GM21447 (cell line): ENCODE data around the gene RPS18.
"Not testable (repeated sequence)": the region's sequence is repeated elsewhere in the genome, so short reads cannot be mapped to it uniquely, and the experiment has no call there.

Experiments
- ATAC-seq: cut with Tn5 transposase; IDR thresholded peaks from one replicate; pipeline ENCODE4 v1.9.1; 2021; ENCODE audit not compliant: unreplicated experiment

Gene RPS18

DNA sequence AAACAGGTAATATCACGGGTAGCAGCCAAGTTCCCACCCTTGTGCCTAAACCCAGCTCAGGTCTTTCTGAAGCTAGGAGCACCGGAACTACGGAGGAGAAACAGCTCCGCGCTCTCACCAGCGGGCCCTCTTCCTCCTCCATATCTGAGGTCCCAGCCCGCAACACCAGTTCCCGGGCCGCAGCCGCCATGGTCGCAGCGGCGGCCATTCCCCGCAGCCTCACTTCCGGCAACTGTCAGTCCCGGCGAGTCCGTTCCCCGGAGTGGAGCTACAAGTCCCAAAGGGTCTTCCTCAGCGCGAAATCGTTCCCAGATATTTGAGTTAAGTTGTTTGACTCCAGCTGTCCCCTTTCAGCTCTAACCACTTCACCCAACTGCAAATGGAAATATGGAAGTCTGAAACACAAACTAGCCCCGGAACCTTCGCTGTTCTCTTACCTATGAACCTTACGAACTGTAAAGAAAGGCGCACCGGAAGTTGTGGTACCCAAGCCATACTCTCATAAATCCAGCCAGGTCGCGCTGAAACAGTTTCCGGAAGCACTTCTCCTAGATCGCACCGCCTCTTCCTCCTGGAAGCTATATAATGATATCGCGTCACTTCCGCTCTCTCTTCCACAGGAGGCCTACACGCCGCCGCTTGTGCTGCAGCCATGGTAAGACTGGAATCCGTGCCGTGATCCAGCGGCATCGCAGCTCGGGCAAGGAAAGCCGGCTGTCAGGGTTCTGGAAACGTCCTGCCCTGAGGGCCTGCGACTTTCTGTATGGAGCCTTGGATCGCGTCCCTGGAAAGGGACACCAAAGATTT is at the start of gene RPS18, which contains the start of gene VPS52:
Gene RPS18, plus strand, starts transcription at position 608 of the 807 bp plus-strand sequence. Its CDS starts 45 bp downstream, at position 653.
Gene VPS52, minus strand, starts transcription at position 409 of the 807 bp plus-strand sequence. Its CDS starts 201 bp downstream, at position 208.
- peak; percentile 84 for ATAC-seq

DNA sequence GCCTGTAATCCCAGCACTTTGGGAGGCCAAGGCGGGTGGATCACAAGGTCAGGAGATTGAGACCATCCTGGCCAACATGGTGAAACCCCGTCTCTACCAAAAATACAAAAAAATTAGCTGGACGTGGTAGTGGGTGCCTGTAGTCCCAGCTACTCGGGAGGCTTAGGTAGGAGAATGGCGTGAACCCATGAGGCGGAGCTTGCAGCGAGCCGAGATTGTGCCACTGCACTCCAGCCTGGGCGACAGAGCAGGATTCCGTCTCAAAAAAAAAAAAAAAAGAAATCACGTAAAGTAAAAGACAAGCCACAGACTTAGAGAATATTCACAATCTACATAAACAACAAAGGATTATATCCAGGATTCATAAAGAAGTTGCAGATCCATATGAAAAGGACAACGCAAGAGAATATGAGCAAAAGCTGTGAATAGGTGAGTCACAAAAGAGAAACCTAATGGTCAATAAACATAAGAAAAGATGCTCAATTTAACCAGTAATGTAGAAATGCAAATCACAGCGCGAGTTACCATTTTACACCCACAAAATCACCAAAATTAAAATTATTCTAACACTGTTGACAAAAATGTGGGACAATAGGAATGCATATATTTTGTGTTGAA is 45.3 kb upstream of the RPS18 start:
- ATAC-seq = not testable (repeated sequence)

DNA sequence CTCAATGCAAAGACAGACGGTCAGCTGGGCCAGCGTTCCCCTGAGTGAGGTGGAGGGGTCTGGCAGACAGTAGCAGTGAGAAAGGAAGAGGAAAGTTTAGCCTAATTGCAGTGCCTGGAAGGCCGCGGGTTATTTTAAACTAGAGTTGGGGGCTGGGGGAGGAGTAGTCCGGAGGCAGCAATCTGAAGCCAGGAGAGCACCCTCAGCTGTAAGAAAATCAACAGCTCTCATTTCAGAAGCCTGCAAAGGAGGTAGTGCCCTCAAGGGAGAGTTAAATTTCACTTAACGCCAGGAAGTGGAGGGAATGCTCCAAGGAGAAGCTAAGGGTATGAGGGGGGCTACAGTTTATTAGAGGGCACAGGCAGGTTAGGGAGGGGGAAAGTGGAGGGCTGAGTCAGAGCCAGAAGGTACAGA is 36.6 kb upstream of the RPS18 start:
- no peak for ATAC-seq

DNA sequence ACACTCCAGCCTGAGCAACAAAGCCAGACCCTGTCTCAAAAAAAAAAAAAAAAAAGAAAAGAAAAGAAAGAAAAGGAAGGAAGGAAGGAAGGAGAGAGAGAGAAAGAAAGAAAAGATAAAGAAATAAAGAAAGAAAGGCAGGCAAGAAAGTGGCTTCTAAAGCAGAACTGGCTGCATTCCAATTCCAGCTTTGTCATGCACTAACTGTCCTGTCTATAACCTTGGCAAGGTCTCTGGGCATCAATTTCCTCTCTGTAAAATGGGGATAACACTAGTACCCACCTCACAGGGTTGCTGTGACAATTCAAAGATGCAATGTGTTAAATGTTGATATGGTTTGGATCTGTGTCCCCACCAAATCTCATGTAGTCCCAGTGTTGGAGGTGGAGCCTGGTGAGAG is 35.5 kb upstream of the RPS18 start:
- ATAC-seq = no peak

DNA sequence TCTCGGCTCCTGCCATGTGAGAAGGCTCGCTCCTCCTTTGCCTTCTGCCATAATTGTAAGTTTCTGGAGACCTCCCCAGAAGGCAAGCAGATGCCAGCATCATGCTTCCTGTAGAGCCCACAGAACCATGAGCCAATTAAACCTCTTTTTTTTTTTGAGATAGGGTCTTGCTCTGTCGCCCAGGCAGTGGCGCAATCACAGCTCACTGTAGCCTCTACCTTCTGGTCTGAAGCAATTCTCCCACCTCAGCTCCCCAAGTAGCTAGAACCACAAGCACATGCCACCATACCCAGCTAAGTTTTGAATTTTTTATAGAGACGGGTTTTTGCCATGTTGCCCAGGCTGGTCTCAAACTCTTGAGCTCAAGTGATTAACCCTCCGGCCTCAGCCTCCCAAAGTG is 35.0 kb upstream of the RPS18 start:
- ATAC-seq = no peak

DNA sequence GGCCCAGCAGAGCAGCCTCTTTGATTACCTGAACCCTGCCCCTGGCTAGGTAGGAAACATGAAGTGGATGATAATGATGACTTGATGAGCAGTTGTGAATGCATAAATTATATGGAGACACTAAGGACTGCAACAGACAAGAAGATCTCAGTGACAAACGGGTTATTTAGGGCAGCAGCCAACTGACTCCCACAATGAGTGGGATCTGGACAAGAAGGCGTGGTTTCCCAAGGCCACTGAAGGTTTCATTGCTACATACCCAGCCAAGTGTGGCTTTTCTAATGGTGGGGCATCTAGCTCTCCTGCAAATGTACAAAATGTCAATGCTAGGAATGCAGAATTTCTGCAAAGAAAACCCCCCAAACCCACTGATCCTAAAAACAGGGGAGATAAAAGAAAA is 34.1 kb upstream of the RPS18 start:
- ATAC-seq = no peak

DNA sequence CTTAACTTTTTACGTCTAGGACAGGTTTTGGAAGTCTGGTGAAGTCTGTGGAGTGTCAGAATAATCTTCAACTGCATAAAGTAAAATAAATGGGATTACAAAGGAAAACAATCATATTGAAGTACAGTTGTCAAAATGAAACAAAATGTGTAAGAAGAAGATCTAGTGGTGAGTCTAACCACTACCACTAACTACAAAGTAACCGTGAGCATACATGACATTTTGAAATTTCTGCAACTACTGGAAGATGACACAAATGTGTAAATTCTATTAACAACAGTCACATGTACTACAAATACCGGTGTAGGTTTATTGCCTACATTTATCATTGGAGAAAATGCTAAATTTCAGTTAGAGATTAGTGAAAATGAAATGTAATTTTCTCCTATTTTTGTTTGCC is 29.9 kb upstream of the RPS18 start:
- ATAC-seq = no peak

DNA sequence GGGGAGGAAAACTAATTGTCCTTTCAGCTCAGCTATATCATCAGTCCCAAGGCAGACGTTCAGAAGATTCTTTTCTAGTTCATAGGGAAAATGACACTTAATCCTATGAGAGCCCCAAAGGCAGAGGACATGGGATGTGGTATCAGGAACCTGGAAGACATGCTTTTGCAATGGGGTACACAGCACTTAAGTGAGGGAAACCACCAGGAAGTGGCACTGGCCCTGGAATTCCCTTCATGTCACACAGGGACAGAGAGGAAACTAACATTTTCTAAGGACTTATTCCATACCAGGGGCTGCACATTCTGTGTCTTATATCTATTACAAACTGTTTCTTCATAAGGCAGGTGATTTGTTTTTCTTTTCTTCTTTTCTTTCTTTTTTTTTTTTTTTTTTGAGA is 28.4 kb upstream of the RPS18 start:
- ATAC-seq = no peak

DNA sequence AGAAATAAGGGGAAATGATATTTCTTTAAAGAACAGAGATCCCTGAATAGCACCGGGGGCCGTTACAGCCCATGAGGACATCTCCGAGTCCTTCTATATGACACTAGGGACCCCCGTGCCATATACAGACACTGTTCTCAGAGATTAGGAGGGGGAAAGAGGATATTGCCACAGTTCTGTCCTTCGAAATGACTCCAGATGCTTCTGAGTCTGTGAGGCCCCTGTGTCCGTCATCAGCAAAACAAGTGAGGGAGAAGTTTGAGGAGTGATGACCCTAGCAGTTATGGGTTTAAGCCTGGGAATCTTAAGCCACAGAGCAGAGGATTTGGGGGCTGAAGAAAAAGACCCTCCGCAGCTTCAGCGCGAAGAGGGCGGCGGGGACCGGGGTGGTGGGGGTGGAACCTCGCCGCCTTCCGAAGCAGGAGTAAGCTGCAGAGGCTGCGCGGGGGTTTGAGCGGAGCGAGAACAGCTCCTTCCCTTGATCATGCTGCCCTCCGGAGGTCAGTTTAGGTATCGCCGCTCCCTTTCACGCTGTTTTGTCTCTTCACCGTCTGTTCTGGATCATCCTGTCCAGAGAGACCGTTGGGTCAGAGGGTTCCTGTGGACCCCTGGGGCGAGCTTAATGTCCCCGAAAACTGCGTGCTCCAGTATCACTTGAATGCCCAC is 23.8 kb upstream of the RPS18 start:
- ATAC-seq = peak; percentile 44

DNA sequence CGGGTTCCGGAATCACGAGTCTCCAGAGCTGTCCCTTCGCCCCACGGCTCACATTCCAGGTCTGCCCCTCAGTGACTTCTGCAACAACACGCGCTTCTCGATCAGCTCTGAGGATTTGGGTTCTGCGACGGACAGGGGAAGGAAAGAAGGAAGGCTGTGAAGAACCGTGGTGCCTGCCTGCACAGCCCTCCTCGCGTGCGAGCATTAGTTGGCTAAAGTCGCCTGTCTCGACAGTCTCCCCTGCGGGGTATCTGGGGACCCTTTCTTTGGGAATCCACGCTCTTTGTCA is 23.3 kb upstream of the RPS18 start:
- ATAC-seq = peak; percentile 6

DNA sequence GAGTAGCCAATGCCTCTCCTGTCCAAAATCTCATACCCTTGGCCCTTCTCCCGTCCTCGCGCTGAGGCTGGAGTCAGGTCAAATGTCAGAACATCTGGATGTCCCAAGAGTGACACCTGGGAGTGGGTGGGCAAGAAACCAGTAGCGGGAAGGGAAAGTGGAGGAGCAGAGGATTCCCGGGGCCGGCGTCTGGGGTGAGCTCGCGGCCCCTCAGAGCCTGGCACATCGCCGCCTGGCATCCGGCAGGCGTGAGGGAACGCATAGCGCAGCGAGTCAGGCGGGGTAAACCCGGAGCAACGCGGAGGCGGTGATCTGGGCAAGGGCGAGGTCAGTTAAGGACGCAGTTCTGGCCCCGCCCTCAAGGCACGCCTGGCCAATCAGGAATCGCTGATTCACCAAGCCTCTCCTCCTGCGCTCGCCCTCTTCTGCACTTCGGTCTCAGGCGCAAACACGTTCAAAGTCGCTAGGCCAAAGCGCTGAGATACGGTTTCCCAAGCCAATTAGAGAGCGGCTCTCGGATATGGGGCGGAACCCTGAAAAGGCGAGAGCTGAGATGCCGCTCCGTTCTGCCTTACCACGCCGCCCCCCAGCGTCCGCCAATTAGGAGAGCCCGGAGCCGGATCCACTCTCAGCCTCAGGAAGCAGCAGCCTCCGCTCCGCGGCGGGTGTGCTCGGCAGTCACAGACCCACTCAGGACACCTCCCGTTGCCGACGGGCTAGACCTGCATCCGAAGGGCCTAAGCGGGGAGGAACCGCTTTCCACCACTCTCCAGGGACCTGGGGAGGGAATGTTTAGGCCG is 22.7 kb upstream of the RPS18 start:
- ATAC-seq = peak; percentile 81

DNA sequence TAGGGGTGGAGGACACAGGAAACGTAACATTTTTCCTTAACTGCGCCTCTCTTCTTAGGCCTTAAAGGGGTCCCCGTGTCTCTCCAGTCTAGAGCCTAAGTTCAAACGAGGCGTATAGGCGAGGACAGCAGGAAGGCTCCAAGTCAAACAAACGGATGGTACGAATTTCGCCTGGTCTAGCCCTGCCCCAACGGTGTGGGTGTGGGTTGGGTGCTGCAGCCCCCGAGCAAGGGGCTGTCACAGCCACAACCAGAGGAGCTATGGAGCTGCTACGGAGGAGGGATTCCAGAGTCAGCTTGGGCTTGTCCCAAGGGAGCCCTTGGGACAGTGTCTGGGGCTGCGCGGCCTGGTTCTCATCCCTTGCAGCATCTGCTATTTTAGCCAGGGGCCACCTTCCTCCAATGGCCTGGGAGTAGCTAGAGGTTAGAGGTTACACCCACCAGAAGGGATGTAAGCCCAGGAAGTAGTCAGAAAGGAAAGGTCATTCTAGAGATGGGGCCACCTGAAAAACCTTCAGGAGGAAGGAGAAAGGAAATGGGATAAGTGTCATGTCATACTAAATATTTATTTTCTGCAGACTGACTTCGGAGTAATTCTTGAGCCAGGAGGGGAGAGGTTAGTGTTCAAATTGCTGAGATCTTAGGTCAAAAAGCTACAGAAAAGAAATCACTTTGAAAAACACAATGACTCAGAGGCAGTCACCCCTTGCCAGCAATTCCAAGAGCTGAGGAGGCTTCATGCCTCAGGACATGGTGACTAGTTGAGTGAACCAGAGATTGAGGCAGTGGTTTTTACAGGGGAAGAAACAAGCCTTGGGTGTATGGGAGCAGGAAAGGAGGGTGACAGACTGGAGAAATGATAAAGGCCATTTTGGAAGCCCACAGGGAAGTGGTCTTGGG is 21.9 kb upstream of the RPS18 start:
- ATAC-seq = no peak

DNA sequence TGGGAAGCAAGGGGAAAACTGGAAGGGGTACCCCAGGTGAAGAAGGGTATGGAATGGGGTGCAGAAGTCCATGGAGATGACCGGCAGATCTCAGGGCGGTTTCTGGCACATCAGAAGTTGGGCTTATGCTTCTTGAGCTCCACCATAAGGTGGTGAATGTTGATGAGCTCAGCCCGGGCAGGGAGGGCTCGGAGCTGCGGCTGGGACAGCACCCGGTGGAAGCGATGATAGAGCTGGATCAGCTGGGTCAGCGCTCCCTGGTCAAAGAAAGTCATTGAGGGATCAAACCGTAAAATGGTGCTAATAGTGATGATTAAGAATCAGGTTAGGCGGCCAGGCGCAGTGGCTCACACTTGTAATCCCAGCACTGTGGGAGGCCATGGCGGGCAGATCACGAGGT is 21.1 kb upstream of the RPS18 start:
- no peak for ATAC-seq

DNA sequence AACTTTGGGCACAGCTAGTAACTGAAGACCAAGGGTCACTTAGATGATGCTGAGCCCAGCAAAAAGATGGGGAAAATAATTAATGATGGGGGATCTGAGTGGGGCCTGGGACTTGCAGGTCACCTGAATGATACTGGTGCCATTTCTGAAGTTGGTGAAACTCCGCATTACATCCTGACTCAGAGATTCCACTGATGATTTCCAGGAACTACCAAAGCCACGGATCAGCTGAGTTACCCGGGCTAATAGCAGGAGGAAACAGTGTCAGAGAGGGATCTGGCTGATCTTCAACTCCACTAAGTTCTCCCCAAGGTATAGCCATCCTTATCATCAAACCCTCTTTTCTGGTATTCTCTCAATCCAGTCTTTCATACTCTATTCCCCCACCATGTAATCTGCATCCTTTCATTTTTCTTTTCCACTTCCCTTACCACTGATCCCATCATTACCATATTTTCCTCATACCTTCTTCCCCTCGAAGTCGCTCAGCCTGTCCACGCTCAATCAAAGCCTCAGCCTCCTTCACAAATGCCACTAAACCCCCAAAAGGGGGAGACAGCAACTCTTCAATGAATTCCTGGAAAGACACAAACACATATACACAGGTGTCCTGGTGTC is 20.4 kb upstream of the RPS18 start:
- ATAC-seq = no peak

DNA sequence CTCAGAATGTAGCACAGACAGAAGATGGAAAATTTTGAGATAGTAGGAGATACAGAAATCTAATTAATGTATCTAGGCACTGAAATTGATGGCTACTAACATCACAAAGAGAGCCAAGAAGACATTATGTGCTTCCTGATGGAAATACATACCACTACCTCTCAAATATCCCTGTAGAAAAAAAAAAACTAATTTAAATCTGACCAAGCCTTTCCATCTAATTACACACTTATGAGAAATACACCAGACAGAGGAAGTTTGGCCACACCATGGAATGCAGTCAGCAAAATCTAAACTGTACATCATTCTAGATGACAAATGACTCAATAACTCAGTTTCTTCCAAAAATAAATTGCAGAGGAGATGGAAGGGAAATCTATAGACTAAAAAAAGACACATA is 19.1 kb upstream of the RPS18 start:
- ATAC-seq = no peak

DNA sequence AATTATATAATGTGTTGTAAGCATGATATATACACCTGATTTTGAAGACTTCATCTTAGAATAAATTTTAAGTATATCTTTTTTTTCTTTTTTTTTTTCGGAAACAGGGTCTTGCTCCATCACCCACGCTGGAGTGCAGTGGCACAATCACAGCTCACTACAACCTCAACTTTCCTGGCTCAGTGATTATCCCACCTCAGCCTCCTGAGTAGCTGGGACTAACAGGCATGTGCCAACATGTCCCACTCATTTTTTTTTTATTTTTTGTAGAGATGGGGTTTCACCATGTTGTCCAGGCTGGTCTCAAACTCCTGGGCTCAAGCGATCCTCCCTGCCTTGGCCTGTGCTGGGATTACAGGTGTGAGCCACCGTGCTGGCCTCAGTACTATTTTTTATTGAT is 17.3 kb upstream of the RPS18 start:
- ATAC-seq = no peak

DNA sequence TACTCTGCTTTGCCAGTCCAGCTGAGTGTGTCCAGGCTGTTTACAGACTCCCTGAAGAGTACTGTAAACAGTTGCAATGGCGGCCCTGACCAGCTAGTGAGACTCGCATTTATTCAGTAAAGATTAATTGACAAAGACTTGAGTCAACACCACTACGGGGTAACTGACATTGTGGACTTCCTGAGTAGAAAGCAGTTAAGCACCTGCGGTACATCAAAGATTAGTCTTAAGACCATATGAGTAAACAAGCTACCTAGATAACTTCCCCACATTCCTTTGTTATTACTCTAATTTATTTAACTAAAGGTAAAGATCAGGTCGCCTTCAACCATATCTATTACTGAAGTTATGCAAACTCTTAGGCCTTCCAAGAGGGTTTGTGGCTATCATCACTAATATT is 12.8 kb upstream of the RPS18 start:
- ATAC-seq = no peak

DNA sequence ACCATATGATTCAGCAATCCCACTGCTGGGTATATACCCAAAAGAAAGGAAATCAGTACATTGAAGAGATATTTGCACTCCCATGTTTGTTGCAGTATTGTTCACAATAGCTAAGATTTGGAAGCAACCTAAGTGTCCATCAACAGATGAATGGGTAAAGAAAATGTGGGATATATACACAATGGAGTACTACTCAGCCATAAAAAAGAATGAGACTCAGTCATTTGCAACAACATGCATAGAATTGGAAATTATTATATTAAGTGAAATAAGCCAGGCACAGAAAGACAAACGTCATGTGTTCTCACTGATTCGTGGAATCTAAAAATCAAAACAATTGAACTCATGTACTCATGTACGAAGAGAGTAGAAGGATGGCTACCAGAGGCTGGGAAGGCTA is 9.4 kb upstream of the RPS18 start:
- ATAC-seq = not testable (repeated sequence)

DNA sequence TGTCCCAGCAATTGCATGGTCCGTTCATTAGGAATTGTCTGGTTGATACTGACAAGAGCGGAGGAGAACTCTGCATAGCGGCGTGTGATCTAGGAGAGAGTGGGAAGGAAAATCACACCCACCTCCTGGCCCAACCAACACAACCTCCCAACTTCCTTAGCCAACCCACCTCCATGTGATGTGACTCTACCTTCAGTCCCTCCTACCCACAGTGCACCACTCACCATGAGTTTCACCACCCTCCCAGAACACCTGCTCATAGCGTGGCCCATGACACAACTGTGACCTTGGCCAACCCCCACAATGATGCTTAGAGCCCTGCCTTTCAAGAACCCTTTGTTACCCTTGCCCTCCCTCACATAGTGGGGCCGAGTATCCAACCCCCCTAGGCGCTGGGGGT is 7.9 kb upstream of the RPS18 start:
- ATAC-seq = no peak

DNA sequence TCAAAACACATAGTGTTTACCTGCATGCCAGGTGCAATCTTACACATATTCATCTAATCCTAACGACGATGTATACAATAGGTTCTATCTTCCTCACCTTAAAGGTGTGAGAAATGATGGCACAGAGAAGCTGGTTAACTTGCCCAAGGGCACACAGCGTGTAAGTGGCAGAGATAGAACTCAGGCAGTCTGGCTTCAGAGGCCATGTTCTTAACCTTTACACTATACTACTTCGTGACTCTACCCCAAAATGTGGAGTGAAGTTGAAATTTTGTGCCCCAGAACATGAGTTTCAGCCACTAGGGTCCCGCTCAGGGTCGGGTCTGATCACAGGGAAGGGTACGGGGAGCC is 783 bp upstream of the RPS18 start:
- no peak for ATAC-seq
